IPS-NIHi7 (cell line): ENCODE results near the gene NPR2.
A peak's percentile ranks its signal among the peaks of the same experiment; 100 is the strongest.

ENCODE experiments used
- DNase-seq: peaks from one replicate; pipeline ENCODE4 v3.0.0; 2012; ENCODE audit warnings: mixed read lengths; ENCODE audit errors: extremely low spot score

NPR2 gene

GRCh38 chr9:35832814-35833213, 41.4 kb downstream of the NPR2 start:
- no peak for DNase-seq

GRCh38 chr9:35834260-35835215, 43.1 kb downstream of the NPR2 start:
- no peak for DNase-seq

GRCh38 chr9:35835216-35835632, 43.8 kb downstream of the NPR2 start:
- peak; percentile 59 for DNase-seq

DNA sequence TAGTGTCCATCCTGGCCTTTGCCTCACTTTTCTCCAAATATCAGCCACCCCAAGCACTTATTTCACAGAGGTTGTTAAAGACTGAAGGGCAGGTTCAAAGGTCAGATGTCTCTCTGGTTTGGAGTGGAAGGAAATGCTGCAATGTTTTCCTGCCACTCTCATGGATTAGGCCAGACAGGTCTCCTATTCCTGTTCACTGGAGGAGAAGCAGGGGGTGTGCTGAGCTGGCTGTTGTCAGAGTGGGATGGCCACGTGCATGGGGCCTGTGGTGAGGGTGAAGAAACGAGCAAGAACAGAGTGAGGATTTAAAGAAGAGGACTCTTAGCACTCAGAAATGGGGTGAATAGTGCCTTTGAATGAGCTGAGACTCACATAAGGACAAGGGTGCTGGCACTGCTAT, 44.4 kb downstream of the NPR2 start:
- no peak for DNase-seq

DNA sequence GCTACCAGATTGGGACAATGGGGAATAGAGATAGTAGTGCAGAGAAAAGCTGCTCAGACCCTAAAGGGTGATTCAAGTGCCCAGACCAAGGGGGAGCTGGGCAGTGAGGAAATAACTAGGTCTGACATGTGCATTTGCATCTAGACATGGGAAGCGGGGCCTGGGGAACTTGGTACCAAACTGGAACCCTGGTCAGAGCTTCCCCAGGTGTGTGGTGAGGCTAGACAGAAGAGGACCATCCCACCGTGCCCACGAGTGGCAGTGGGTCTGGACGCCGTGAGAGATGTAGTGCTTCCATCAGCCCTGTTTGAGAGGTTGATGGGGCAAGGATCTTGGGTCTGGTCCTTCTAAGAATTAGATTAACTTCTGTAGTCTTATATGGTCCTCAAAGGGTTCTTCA, 45.2 kb downstream of the NPR2 start:
- no peak for DNase-seq

DNA sequence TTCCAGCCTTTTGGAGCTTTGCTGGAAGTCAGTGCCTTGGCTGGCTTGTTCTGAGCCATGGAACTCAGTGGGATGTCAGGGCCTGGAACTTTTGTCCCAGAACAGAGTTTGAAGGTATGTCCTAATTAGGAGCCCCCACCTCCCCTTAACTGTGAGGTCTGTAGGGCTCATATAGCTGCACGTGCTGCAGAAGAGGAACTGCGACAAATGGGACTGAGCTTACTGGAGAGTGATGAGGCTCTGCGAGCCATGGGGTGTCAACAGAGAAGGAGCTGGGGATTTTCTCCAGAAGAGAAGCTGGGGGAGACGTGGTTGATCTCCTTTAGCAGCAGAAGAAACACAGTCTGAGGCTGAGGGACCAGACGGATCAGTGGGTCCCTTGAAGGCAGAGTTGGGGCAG, 48.5 kb downstream of the NPR2 start:
- DNase-seq: no peak

DNA sequence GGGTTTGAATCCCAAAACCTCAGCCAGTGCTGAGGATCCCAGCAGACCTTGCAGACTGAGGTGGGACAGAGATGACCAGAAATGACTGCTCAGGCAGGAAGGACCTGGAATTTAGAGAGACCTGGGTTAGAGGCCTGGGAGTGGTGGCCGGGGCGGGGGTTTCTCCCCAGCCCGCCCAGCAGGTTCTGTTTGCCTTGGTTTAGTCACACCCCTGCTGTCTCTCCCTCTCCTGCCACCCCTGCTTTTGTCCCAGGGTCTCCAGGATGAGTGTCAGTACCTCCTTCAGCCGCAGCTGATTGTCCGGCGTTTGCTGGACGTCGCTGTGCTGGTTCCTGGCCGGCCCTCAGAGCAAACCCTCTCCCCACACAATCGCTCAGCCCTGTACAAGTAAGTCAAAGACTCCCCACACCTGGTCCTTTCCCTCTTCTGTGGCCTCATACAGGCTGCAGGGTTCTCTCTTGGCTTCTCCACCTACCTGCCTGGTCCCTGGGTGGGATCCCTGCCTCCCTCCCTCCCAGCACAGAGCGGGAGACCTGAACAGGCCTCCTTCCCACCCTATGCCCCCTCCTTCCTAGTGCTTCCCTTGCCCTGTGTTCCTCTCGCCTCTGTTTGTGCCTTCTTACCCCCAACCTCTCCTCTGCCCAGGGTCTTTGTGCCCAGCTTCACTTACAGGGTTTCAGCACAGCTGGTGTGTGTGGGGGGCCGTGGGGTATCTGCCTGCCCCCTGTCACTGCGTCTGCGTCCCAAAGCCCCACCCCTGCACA, 49.7 kb downstream of the NPR2 start:
- DNase-seq: no peak

DNA sequence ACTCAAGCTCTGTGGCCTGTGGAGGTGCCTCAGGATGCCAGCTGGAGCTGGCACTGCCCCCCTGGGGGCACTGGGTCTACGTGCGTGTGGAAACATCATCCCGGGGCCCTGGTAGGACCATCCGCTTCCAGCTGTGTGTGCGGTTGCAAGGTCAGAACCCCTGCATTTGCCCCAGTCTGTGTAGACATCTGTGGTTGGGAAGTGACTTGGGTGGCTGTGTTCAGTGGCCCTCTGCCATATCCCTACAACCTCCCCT, 50.2 kb downstream of the NPR2 start:
- DNase-seq: no peak

DNA sequence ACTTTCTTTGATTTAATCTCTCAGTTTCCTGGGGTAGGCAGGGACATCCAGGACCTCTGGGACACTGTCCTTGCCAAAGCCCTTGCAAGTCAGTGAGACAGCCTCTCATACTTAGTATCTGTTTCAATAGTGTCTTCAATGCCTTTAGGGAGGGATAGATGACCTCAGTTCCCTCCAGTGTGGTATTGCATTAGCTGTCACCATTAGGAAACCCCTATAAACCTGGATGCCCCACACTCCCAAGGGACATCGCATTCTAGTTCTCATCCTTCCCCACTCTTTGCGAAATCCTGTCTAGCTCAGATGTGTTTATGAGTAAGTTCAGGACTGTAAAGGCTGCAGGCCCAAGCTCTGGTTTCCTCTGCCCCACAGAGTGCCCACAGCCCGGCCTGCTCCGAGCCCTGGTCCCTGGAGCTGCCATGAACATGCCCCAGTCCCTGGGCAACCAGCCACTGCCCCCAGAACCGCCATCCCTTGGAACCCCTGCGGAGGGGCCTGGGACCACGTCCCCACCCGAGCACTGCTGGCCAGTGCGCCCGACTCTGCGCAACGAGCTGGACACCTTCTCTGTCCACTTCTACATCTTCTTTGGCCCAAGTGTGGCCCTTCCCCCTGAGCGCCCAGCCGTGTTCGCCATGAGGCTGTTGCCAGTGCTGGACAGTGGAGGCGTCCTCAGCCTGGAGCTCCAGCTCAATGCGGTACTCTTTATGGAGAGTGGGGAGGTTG, 50.8 kb downstream of the NPR2 start:
- DNase-seq: no peak

DNA sequence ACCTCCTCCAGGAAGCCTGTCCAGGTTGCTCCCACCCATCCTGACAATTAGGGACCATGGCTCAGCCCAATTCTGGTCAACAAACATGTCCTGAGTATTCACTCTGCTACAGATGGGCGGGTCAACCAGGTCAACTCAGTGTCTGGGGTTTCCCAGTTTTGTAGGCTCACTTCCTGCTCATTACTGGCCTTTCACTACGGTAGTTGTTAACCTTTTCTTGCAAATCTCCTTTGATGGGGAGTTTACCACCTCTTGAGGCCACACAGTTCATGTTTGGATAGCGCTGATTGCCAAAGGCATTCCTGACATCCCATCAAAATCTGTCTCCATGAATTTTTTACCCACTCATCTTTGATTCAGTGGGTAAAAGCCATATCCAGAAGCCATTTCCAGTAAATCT, 51.4 kb downstream of the NPR2 start:
- DNase-seq: no peak

GRCh38 chr9:35844628-35845270, 53.4 kb downstream of the NPR2 start:
- DNase-seq: no peak

- DNase-seq: peak; percentile 66
Observed at GRCh38 chr9:35845824-35846771, 54.7 kb downstream of the NPR2 start.

DNA sequence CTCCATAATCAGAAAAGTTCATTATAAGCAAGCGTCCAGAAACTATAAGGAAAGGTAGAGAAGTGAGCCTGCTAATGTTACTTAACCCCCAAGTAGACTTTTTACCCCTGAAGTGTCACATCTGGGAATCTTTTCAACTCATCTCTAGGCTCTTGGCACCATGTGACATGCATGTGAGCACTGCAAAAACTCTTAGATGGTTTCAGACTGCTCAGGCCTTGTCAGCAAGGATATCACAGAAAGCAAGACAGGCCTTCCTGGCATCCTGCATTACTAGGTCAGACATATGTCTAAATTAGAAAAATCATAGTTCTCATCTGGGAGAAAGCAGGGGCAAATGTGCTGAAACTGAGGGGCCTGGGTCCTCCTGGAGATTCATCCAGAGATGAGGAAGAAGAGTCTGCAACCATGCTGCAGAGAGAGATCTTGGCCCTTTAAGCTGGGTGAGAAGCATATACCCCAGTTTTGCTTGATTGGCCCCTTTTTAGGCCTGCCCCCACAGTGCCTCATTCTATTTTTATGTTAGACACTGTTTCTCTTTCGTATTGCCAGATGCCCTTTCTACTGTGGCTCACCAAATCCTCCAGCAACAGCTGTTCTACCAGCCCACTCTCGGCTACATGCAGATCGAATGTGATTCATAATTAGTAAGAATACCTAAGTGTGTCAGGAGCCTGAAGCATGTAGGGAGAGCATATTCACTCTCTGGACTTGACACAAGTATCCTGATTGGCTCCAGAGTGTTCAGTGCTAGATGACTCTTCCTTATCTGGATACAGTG, 56.6 kb downstream of the NPR2 start:
- no peak for DNase-seq

DNA sequence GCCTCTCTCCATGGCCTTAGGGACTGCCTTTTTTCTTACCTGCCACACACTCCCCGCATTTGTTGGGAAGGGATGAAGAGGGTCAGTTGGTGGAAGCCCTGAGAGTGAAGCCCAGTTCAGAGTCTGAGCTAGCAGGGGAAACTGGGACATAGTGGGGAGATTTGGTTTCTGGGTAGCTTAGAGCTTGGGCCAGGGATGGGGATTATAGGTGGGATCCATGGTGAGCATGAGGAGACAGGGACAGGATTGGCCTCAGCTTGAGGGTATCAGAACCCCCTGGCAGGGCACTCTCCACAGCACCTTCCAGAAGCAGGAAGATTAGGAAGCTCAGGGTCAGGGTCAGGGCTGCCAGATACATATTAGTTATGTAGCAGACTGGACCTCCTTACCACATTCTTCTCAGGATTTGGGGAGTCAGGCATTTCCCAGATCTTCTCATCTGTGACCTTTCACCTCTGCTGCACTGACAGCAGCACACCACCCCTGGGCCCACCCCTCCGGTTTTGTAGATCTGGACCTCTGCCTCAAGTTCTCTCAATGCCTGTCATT, 61.0 kb downstream of the NPR2 start:
- DNase-seq: no peak

DNA sequence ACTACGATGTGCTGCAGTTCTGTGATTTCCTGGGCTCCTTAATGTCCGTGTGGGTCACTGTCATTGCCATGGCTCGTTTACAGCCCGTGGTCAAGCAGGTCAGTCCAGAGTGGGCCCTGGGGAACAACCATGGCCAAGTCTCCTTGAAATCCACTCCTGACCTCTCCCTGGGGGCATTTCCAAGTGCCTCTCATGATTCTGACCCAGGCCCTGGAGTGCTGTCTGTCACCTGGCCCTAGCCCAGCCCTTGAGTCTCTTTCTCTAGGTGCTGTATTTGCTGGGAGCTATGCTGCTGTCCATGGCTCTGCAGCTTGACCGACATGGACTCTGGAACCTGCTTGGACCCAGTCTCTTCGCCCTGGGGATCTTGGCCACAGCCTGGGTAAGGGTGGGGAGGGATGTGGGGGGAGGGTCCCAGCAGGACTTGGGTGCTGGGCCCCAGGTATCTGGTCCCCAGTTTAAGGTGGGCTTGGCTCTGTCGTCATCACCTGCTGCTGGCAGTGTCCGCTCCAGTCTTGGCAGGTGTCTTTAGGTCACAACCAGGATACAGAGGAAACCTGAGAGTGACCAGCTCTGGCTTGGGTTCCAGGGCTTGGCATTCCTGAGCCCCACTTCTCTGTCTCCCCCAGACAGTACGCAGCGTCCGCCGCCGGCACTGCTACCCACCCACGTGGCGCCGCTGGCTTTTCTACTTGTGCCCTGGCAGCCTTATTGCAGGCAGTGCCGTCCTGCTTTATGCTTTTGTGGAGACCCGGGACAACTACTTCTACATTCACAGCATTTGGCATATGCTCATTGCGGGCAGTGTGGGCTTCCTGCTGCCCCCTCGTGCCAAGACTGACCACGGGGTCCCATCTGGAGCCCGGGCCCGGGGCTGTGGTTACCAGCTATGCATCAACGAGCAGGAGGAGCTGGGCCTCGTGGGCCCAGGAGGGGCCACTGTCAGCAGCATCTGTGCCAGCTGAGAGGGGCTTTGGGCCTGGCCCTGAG, 61.8 kb downstream of the NPR2 start:
- no peak for DNase-seq

DNA sequence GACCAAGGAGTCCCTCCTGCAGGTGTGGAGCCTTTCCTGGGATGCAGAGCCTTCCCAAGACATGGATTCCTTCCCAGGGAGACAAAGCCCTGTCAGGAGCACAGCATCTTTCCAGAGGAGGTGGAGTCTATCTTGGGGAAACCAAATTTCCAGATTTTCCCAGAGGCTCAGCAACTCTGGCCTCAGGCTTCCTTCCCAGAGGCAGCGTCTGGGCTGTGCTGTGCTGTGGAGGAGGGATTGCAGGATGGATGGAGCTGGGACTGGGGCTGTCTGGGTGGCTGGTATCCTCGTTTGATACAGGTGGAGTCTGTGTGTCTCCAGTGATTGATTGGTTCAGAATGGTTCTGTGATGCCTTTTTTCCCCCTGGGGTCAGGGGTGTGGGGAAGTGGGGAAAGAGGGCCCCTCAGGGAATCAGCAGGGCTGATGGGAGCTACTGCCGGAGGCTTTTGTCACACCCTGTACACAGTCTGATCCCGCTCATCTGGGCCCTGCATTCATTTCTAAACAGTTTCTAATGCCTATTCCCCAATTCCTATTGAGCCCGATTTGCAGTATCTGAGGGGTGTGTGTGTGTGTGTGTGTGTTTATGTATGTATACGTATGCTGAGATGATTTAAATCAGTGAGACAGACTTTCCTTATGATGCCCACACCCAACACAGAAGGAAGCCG, 62.8 kb downstream of the NPR2 start:
- DNase-seq: no peak

- no peak for DNase-seq
Observed at GRCh38 chr9:35856206-35856605, 64.8 kb downstream of the NPR2 start.

- DNase-seq: no peak
Observed at GRCh38 chr9:35856882-35857281, 65.5 kb downstream of the NPR2 start.
